AG09309 (cell line): Measurements from ENCODE around the gene XRCC3.

Experiments used
- DNase-seq: peaks from one replicate; pipeline ENCODE4 v3.0.0-alpha.2; 2010; ENCODE audit warnings: low read depth
- H3K4me3 ChIP-seq: 2 replicates; pipeline ENCODE4 v1.5.1; 2011; ENCODE audit warnings: mild to moderate bottlenecking, low read depth, low read length, moderate library complexity; ENCODE audit not compliant: control insufficient read depth
- TF ChIP-seq, protein P1 (sequence below): IDR thresholded peaks from 2 replicates; pipeline ENCODE4 v1.5.1; 2011; ENCODE audit warnings: mild to moderate bottlenecking, low read depth, low read length, inconsistent platforms; ENCODE audit not compliant: insufficient read depth, control insufficient read depth; ENCODE audit errors: missing control alignments

Gene XRCC3

DNA sequence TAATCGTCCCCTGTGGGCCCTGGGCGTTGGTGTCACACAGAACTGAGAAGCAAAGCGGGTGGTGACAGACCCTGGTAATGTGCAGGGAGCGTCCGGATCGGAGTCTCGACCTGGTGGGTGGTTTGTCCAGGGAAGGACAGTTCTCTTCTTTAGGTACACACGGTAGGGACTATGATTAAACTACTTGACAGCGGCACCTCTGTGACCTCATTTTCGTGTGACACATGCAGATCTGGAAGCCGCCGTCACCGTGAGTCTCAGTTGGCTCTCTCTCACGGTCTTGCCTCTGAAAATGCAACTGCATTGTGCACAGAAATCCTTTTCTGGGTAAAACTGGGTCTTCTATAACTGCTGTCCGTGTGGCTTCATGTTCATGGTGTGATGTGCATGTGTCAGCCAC lies 32.1 kb downstream of the XRCC3 start:
- DNase-seq, result no peak
- H3K4me3 ChIP-seq, result no peak overlapping the region
- TF ChIP-seq, protein P1, sequence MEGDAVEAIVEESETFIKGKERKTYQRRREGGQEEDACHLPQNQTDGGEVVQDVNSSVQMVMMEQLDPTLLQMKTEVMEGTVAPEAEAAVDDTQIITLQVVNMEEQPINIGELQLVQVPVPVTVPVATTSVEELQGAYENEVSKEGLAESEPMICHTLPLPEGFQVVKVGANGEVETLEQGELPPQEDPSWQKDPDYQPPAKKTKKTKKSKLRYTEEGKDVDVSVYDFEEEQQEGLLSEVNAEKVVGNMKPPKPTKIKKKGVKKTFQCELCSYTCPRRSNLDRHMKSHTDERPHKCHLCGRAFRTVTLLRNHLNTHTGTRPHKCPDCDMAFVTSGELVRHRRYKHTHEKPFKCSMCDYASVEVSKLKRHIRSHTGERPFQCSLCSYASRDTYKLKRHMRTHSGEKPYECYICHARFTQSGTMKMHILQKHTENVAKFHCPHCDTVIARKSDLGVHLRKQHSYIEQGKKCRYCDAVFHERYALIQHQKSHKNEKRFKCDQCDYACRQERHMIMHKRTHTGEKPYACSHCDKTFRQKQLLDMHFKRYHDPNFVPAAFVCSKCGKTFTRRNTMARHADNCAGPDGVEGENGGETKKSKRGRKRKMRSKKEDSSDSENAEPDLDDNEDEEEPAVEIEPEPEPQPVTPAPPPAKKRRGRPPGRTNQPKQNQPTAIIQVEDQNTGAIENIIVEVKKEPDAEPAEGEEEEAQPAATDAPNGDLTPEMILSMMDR, result no peak

DNA sequence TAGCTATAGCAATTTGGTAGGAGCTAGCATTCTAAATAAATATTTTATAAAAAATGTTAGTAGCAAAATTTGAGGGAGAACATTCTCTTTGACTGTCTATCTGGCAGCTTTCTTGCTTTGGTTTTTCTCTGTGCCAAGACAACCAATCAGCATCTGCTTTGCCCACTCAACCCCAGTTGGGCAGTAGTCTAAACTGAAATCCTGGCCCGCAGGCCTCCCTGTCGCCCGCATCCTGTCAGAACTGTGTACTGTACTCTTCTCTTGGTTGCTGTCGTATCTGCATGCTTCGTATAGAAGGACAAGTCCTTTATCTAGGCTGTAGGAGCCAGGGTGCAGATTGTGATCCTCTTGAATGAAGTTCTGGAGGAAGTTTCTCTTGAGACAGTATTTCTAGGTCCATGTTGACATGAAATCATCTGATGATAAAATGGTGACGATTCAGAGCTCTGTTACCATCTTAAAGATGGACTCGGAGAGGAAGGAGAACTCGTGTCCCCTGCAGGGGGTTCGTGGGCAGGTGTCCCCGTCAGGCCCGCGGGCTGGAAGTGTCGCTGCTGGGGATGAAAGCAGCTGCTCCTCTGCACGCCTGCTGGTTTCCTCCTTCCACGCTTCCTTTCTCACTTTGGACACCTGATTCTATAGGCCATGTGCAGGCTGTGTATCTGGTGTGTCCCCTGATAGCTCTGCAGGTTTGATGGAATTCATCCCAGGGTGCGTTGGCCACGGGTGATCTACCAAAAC lies 34.6 kb downstream of the XRCC3 start:
- H3K4me3 ChIP-seq, result no peak overlapping the region
- TF ChIP-seq, protein P1, result no peak
- DNase-seq, result no peak

DNA sequence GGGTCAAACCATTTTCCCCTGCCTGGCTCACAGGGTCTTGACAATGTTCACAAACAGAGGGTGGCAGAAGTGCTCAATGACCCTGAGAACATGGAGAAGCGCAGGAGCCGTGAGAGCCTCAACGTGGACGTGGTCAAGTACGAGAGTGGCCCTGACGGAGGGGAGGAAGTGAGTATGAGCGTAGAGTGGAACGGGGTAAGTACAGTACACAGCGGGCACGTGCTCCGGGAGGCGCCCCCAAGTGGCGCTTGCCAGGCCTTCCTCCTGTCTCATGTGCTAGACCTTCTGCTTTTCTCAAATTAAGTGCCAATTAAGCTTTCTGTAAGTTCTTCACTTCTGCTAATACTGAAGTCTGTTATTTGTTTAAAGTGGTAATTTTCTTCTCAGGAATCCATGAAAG lies 35.9 kb downstream of the XRCC3 start:
- DNase-seq, result no peak
- H3K4me3 ChIP-seq, result no peak overlapping the region
- TF ChIP-seq, protein P1, result peak; percentile 47

DNA sequence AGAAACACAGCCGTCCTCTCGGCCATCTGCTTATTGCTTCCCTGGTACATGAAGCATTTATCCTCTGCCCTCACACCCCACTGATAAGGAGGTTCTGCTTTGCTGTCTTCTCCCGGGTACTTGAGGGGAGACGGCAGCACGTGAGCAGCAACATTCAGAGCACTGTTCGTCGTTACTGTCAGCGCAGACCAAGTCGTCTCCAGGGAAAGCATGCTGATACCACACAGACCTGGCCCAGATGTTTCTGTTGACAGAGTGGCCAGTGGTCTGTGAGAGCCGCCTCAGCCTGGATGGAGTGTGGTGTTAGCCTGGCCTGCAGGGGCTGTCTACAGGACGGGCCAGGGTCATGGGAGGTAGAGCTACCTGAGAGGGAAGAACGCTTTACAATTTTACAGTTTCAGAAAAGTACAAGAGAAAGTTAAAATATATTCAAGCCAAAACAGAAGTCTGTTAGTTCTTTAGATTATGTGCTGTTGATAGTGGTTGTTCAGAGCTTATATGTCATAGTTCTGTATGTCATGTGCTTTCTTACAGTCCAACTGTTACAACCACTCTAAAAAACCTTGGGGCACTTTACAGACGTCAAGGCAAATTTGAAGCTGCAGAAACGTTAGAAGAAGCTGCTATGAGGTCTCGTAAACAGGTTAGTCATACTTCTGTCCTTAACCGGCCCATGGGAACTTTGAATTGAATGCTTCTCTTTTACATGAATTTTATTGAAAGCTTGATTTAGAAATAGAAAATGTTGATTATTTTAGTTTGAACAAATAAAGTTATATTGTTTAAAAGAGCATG lies 38.2 kb downstream of the XRCC3 start:
- H3K4me3 ChIP-seq, result no peak overlapping the region
- no peak for DNase-seq
- TF ChIP-seq, protein P1, result no peak

DNA sequence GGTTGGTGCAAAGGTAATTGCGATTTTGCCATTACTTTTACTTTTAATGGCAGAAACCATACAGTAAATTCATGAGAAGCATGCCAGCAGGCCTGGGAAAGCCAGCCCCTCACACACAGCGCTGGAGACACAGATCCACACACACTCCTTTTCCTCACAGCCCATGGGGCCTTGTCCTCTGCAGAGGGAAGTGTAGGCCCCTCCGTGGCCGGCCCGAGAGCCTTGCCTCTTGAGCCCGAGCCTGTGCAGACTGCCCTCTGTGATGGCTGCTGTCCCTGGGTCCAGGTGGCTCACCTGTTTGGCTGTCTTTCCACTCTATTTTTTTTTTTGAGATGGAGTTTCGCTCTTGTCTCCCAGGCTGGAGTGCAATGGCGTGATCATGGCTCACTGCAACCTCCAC lies 39.3 kb downstream of the XRCC3 start:
- TF ChIP-seq, protein P1, result no peak
- H3K4me3 ChIP-seq, result no peak overlapping the region
- DNase-seq, result no peak

DNA sequence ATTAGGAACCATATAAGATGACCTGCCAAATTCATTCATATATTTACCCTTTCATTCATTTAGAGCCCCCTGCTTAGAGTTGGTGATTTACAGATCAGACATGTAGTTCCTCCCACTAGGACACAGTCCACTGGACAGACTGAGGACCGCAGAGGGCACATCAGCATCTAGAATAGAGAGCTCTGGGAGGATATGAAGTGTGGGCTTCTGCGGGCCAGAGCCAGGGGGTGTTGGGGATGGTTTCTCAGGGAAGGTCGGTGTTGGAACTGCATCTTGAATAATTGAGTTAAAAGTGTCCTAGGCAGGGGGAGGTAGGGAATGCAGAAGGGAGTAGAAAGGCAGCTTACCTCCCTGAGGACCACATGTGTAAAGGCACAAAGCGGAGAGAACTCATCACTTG lies 43.3 kb downstream of the XRCC3 start:
- DNase-seq, result no peak
- TF ChIP-seq, protein P1, result no peak
- no peak overlapping the region for H3K4me3 ChIP-seq
